ENCODE data around the gene PLAU.

PLAU gene

DNA sequence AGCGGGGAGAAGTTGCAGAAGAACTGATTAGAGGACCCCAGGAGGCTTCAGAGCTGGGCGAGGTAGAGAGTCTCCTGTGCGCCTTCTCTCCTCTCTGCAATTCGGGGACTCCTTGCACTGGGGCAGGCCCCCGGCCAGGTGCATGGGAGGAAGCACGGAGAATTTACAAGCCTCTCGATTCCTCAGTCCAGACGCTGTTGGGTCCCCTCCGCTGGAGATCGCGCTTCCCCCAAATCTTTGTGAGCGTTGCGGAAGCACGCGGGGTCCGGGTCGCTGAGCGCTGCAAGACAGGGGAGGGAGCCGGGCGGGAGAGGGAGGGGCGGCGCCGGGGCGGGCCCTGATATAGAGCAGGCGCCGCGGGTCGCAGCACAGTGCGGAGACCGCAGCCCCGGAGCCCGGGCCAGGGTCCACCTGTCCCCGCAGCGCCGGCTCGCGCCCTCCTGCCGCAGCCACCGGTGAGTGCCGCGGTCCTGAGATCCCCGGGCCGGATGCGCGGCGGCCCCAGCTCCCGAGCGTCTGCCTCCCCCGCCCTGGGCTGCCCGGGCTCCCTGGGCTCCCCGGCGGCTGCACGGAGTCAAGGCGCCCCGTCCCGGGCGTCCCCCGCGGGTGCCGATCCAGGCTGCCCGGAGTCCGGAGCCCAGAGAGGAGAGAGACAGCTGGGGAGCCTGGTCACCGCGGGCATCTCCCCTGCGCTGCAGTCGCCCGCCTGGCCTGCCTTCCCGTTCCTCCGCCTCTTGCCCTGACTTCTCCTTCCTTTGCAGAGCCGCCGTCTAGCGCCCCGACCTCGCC lies at the start of gene PLAU:
TSS of gene PLAU (plus strand) at position 369 of the 789 bp plus-strand sequence. CDS start 424 bp downstream, outside the sequence.
- ChIA-PET POLR2A (interaction anchor here (1.5 kb wide), 2 partner anchors 12 to 27 kb away, joined by 4 read pairs; no protein-coding TSS in a partner anchor), CTCF (no interaction called here)
- no peak for TF ChIP-seq SUZ12 (IDR thresholded peaks at IDR 0.05)
- TF ChIP-seq, protein P1, sequence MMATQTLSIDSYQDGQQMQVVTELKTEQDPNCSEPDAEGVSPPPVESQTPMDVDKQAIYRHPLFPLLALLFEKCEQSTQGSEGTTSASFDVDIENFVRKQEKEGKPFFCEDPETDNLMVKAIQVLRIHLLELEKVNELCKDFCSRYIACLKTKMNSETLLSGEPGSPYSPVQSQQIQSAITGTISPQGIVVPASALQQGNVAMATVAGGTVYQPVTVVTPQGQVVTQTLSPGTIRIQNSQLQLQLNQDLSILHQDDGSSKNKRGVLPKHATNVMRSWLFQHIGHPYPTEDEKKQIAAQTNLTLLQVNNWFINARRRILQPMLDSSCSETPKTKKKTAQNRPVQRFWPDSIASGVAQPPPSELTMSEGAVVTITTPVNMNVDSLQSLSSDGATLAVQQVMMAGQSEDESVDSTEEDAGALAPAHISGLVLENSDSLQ (IDR thresholded peaks at IDR 0.05), result no peak
- no peak for TF ChIP-seq TARDBP (IDR thresholded peaks at IDR 0.05)
- no peak for TF ChIP-seq ELF4 (IDR thresholded peaks at IDR 0.05)
- TF ChIP-seq FOXM1 (IDR thresholded peaks at IDR 0.05; ENCODE audit: borderline replicate concordance), result no peak
- no peak for TF ChIP-seq SP1 (IDR thresholded peaks at IDR 0.05)
- TF ChIP-seq FOXK2 (IDR thresholded peaks at IDR 0.05), result no peak
- no peak for TF ChIP-seq HDGF (IDR thresholded peaks at IDR 0.05; ENCODE audit: borderline replicate concordance)
- no peak for TF ChIP-seq FOXA1 (IDR thresholded peaks at IDR 0.05)
- no peak for TF ChIP-seq ARNT (IDR thresholded peaks at IDR 0.05)
- TF ChIP-seq BHLHE40 (IDR thresholded peaks at IDR 0.05; ENCODE audit: borderline replicate concordance), result no peak
- no peak for TF ChIP-seq NFRKB (IDR thresholded peaks at IDR 0.05)
- no peak for TF ChIP-seq ZNF384 (IDR thresholded peaks at IDR 0.05)
- DNase-seq (ENCODE audit: extremely low spot score), result peak; percentile 54

DNA sequence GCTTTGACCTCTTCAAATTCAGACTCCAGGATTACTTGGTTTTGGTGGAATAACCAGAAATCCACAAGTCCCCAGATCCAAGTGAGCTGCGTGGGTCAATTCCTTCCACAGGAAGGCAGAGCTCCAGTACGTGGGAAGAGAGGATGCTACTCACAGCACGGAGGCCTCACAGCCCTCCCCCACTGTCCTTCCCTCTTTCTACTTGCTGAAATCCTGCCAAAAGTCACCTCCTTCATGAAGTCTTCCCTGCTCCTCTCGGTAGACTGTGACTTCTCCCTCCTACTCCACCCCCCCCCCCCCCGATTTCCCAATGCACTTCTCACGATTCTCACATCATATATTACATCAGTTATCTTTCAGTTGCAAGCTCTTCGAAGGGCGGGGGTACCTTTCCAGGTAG lies 48.9 kb upstream of the PLAU start:
- ChIA-PET POLR2A (no interaction called here), CTCF (interaction anchor here (0.7 to 1.6 kb wide), 3 partner anchors 12 to 84 kb away, joined by 4 to 8 read pairs (median 6); no protein-coding TSS in a partner anchor)
- DNase-seq (ENCODE audit: extremely low spot score), result no peak
- TF ChIP-seq FOXA1 (IDR thresholded peaks at IDR 0.05) (no peak), FOXM1 (IDR thresholded peaks at IDR 0.05; ENCODE audit: borderline replicate concordance) (no peak), SP1 (IDR thresholded peaks at IDR 0.05) (no peak), L3MBTL2 (conservative IDR thresholded peaks at IDR 0.05) (no peak), ZNF384 (IDR thresholded peaks at IDR 0.05) (no peak), BHLHE40 (IDR thresholded peaks at IDR 0.05; ENCODE audit: borderline replicate concordance) (no peak), ELF4 (IDR thresholded peaks at IDR 0.05) (no peak), HDGF (IDR thresholded peaks at IDR 0.05; ENCODE audit: borderline replicate concordance) (no peak), CTBP1 (IDR thresholded peaks at IDR 0.05; ENCODE audit: borderline replicate concordance) (no peak), SUZ12 (IDR thresholded peaks at IDR 0.05) (no peak), FOXK2 (IDR thresholded peaks at IDR 0.05) (no peak), LEF1 (IDR thresholded peaks at IDR 0.05; ENCODE audit: borderline replicate concordance) (no peak)
- TF ChIP-seq, protein P1 (IDR thresholded peaks at IDR 0.05), result no peak

DNA sequence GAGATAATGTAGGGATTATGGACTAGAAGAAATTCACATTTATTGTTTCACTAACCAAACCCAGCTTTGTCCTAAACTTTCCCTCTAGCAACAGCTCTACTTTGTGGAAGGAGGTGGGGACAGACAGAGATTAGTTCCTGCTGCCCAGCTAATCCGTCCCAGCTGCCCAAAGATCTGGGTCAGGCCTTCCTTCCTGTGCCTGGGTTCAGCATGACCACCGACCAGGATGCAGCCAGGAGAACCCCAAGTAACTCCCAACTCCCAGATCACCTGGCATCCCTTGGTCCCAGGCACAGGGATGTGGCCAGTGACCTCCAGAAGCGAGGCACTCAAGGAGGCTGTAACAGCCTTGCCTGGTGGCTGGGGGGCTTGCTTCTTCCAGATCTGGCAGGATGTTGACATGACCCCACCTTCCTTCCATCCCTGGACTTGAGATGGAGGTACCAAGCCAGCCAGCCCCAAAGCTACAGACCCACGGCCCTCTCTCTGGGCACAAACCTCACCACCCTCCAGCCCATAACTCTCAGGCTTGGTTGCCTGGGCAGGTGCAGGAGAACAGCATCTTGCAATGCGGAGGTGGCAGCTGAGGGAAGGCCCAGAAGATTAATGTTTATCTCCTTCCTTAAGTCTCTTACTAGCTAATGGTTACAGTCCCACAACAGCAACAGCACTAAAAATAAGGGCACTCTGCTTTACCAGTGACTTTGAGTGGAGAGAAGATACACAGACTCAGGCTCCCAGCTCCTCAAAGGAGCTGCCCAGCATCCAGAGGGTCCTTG lies 47.7 kb upstream of the PLAU start:
- TF ChIP-seq NFRKB (IDR thresholded peaks at IDR 0.05) (no peak), ARNT (IDR thresholded peaks at IDR 0.05) (no peak), TARDBP (IDR thresholded peaks at IDR 0.05) (no peak), FOXA1 (IDR thresholded peaks at IDR 0.05) (no peak)
- ChIA-PET CTCF (interaction anchor here (0.8 kb wide), 1 partner anchor 17 kb away, joined by 3 read pairs; no protein-coding TSS in a partner anchor), POLR2A (no interaction called here)
- DNase-seq (ENCODE audit: extremely low spot score), result no peak

DNA sequence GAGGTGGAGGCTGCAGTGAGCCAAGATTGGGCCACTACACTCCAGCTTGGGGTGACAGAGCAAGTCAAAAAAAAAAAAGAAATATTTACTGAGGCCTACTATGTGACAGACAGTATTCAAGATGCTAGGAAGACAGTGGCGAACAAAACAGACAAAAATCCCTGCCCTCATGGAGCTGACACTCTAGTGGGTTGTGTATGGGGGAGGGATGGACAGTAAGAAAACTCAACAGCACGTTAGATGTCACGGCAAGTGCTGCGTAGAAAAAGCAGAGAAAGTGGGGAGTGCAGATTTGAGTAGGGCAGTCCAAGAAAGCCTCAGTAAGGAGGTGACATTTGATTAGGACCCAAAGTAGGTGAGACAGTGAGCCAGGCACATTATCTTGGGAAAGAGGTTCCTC lies 46.7 kb upstream of the PLAU start:
- DNase-seq (ENCODE audit: extremely low spot score), result no peak
- ChIA-PET CTCF (interaction anchor here (1.0 kb wide), 1 partner anchor 16 kb away, joined by 3 read pairs; no protein-coding TSS in a partner anchor), POLR2A (interaction anchor here (0.9 kb wide), 1 partner anchor 14 kb away, joined by 4 read pairs; no protein-coding TSS in a partner anchor)
- TF ChIP-seq SUZ12 (IDR thresholded peaks at IDR 0.05), result no peak
- TF ChIP-seq ELF4 (IDR thresholded peaks at IDR 0.05), result no peak
- TF ChIP-seq ZNF384 (IDR thresholded peaks at IDR 0.05), result no peak

DNA sequence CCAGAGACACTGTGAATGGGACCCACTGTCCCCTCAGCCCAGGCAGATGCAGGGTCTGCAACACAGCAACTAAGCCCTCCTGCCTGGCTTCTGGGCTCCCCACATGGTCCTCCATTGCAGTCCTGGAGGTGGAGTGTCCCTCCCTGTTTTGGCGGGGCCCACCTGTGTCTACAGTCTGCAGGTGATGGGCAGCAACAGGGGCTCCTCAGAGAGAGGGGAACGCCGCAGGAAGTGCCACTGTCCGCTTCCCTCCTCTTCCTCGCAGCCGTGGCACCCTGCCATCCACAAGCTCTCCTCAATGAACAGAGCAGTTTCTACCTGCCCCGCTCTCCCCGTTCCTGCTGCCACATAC lies 45.8 kb upstream of the PLAU start:
- ChIA-PET CTCF (interaction anchor here (1.0 kb wide), 1 partner anchor 15 kb away, joined by 3 read pairs; no protein-coding TSS in a partner anchor), POLR2A (interaction anchor here (0.9 kb wide), 1 partner anchor 13 kb away, joined by 4 read pairs; no protein-coding TSS in a partner anchor)
- DNase-seq (ENCODE audit: extremely low spot score), result no peak
- TF ChIP-seq SP1 (IDR thresholded peaks at IDR 0.05) (no peak), FOXA1 (IDR thresholded peaks at IDR 0.05) (no peak), ZNF384 (IDR thresholded peaks at IDR 0.05) (no peak), L3MBTL2 (conservative IDR thresholded peaks at IDR 0.05) (no peak), ARNT (IDR thresholded peaks at IDR 0.05) (no peak), HDGF (IDR thresholded peaks at IDR 0.05; ENCODE audit: borderline replicate concordance) (no peak), FOXK2 (IDR thresholded peaks at IDR 0.05) (no peak), SUZ12 (IDR thresholded peaks at IDR 0.05) (no peak)

DNA sequence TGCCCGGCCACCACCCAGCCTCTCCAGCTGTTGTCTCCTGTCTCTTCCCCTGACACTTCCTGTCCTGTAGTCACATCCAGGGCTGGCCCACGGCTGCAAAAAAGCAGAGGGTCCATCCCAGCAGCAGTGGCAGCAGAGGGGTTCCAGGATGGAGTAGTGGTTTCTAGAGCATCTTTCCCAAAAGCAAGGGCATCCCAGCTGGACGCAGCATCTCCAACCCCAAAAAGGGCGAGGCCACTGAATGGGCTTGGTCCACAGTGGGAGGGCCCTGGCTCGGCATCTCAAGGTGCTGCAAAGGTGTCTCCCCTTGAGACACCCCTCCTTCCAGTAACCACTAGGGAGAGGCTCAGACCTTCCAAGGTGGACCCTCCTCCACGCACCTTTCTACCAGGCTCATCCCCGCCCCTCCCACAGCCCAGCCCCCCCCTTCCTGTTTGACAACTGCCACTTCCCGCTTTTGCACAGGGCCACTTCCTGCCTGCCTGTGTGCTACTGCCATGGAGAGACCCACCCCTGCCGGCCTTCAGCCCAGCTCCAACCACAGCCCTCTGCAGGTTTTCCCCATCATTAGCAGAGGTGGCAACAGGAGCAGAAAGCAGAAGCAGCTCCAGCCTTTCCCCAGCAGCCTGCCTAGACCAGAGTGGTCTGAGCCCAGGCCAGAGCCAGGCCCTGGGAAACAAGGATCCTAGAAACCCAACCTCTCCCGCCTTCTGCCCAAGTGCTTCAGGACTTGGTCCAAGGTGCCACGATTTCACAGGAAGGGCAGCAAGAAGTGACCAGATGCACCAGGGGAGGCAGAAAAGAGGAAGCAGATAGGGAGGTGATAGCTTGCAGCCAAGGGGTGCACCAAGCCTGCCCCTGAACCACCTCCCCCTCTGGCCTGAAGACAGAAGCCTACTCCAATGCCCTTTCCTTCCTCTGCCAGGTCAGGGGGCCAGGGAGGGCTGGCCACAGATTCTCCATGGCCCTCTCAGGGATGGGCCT lies 45.2 kb upstream of the PLAU start:
- POLR2A ChIA-PET, result interaction anchor here (0.9 kb wide), 1 partner anchor 12 kb away, joined by 4 read pairs; no protein-coding TSS in a partner anchor
- TF ChIP-seq FOXA1 (IDR thresholded peaks at IDR 0.05) (no peak), ELF4 (IDR thresholded peaks at IDR 0.05) (no peak), FOXK2 (IDR thresholded peaks at IDR 0.05) (no peak), FOXM1 (IDR thresholded peaks at IDR 0.05; ENCODE audit: borderline replicate concordance) (no peak), L3MBTL2 (conservative IDR thresholded peaks at IDR 0.05) (no peak), ZNF384 (IDR thresholded peaks at IDR 0.05) (no peak), ARNT (IDR thresholded peaks at IDR 0.05) (no peak), BHLHE40 (IDR thresholded peaks at IDR 0.05; ENCODE audit: borderline replicate concordance) (no peak), NFRKB (IDR thresholded peaks at IDR 0.05) (no peak), LEF1 (IDR thresholded peaks at IDR 0.05; ENCODE audit: borderline replicate concordance) (no peak), HDGF (IDR thresholded peaks at IDR 0.05; ENCODE audit: borderline replicate concordance) (no peak), SUZ12 (IDR thresholded peaks at IDR 0.05) (no peak), CTBP1 (IDR thresholded peaks at IDR 0.05; ENCODE audit: borderline replicate concordance) (no peak), TARDBP (IDR thresholded peaks at IDR 0.05) (no peak), SP1 (IDR thresholded peaks at IDR 0.05) (no peak)
- TF ChIP-seq, protein P1 (IDR thresholded peaks at IDR 0.05), result no peak
- no peak for DNase-seq (ENCODE audit: extremely low spot score)
- CTCF ChIA-PET, result interaction anchor here (0.6 to 1.0 kb wide), 2 partner anchors 14 to 1333 kb away, joined by 3 read pairs; no protein-coding TSS in a partner anchor

Measured in HEK293T (cell line).